K562 (cell line): Measurements from ENCODE around the gene IMPG2.

Experiments
- BMI1 ChIP-seq: fragments of 150-350 bp; IDR thresholded peaks from 2 replicates; pipeline ENCODE4 v1.6.1; 2014; ENCODE audit warnings: low read length
- HNRNPLL ChIP-seq: fragments of 200-400 bp; formaldehyde crosslinking; IDR thresholded peaks from 2 replicates; pipeline ENCODE4 v1.6.1; 2017; ENCODE audit warnings: low read length, low read depth, mild to moderate bottlenecking; ENCODE audit not compliant: poor library complexity, severe bottlenecking
- HNRNPUL1 ChIP-seq: fragments of 200-400 bp; formaldehyde crosslinking; IDR thresholded peaks from 2 replicates; pipeline ENCODE4 v1.6.1; 2017; ENCODE audit warnings: low read length
- MAZ ChIP-seq, 2 experiments: fragments of 450-650 bp in 1 of 2; sonication (generic) in 1 of 2; formaldehyde crosslinking; IDR thresholded peaks in 1 of 2; conservative IDR thresholded peaks in 1 of 2; 2 replicates each; pipeline versions ENCODE4 v1.4.0 to v1.5.0; 2020; ENCODE audit warnings: mild to moderate bottlenecking in 1 of 2, missing genetic modification reagents in 1 of 2
- POLR2A ChIP-seq: fragments of 450-650 bp; conservative IDR thresholded peaks from 2 replicates; pipeline ENCODE4 v1.6.1; 2016
- PRDM10 ChIP-seq: fragments of 450-650 bp; IDR thresholded peaks from 2 replicates; pipeline ENCODE4 v1.6.1; 2018; ENCODE audit not compliant: partially characterized antibody
- RBBP5 ChIP-seq: fragments of 200-600 bp; sonication (generic); IDR thresholded peaks from 2 replicates; pipeline ENCODE4 v1.6.1; 2012; ENCODE audit warnings: borderline replicate concordance, mild to moderate bottlenecking, low read length, control low read depth, inconsistent platforms; ENCODE audit not compliant: insufficient read depth, poor library complexity, severe bottlenecking
- SP2 ChIP-seq: IDR thresholded peaks from 2 replicates; pipeline ENCODE4 v1.6.1; 2011; ENCODE audit warnings: mild to moderate bottlenecking, low read depth, low read length, moderate library complexity; ENCODE audit not compliant: poor library complexity, severe bottlenecking; ENCODE audit errors: extremely low read depth
- XRCC5 ChIP-seq: fragments of 200-400 bp; formaldehyde crosslinking; IDR thresholded peaks from 2 replicates; pipeline ENCODE4 v1.6.1; 2017; ENCODE audit warnings: low read depth, mild to moderate bottlenecking, low read length
- ZNF232 ChIP-seq: sonication (generic); formaldehyde crosslinking; IDR thresholded peaks from 2 replicates; pipeline ENCODE4 v1.8.0; 2022; ENCODE audit warnings: mild to moderate bottlenecking, missing genetic modification reagents

- TF ChIP-seq RBBP5 (no peak), MAZ (CRISPR knock-in tag; conservative IDR thresholded peaks at IDR 0.05 in 1 of 2, IDR thresholded peaks at IDR 0.05 in 1 of 2) (no peak), POLR2A (no peak), SP2 (no peak), ZNF232 (CRISPR knock-in tag) (no peak), BMI1 (no peak), HNRNPLL (no peak), HNRNPUL1 (no peak), PRDM10 (no peak), XRCC5 (no peak)
Measured at GRCh38 chr3:101319531-101319930, 844 bp downstream of the IMPG2 start.
